ENCODE measurements around the gene PAK2.
"Not testable (repeated sequence)": the region's sequence is repeated elsewhere in the genome, so short reads cannot be mapped to it uniquely, and the experiment has no call there.

The PAK2 gene

GRCh38 chr3:196788528-196788927 is 48.9 kb downstream of the PAK2 start:
- DNase-seq, result no peak

DNA sequence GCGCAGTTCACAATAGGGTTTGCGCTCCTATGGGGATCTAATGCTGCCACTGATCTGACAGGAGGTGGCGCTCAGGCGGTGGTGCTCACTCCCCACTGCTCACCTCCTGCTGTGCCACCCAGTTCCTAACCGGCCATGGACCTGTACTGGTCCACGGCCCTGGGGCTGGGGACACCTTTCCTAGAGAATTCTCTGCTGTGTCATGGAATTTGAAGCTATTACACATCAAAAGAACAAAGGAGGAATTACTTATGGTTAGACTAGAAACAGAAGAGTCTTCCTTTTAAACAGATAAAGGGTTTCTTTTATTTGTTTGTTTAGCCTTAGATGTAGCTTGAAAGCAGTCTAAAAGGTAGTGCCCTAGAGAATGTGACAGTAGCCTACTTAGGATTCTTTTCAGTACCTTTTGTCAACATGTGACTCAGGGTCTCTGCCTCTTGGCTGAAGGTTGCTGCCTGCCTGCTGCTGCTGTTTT is 50.3 kb downstream of the PAK2 start:
- no peak for DNase-seq

DNA sequence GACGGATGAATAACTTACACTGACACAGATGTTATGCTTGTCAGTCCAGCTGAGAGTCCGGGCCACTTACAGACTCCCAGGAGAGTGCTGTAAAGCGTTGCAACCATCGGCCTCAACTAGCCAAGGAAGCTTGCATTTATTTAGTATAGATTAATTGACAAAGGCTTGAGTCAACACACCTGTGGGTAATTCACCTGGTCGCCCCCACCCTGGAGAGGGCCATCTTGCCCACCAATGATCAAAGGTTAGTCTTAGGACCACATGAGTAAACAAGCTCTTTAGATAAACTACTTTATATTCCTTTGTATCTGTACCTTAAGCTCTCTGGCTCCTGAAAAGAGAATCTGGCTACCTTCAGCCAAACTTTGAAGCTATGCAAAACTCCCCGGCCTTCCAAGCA is 51.0 kb downstream of the PAK2 start:
- DNase-seq, result no peak

- DNase-seq, result no peak
Measured at GRCh38 chr3:196792771-196793170, 53.1 kb downstream of the PAK2 start.

- no peak for DNase-seq
Measured at GRCh38 chr3:196793246-196793645, 53.6 kb downstream of the PAK2 start.

GRCh38 chr3:196794467-196794866 is 54.8 kb downstream of the PAK2 start:
- DNase-seq, result no peak

- no peak for DNase-seq
Measured at GRCh38 chr3:196796317-196796716, 56.7 kb downstream of the PAK2 start.

DNA sequence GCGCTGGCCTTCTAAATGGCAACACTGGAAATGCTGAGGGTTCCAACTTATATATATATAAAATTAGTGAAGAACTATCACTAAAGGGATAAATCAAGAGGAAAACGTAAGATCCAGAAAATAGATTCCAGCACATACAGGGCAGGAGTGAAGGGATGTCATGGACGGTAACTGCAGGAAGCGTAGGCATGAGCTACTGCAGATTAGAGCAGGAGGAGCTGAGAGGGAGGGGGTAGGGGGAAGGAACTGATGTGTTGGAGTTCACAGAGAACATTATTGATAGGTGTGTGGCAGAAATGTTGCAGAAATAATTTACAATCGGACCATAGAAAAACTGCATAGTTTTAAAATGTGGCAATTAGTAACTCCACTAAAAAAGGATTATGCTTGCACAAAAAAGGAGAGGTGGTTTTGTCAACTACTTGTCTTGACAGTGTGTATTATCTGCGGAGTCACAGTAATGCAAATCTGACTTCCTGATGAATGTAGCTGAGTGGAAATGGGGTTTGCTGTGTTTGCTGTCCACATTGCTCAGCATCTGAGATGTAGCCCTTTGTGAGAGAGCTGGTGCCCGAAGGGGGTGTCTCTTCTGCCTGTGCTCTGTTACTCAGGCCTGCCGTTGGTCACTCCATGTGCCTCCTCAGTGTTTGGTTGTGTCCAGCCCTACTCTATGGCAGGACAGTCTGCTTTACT is 61.2 kb downstream of the PAK2 start:
- no peak for DNase-seq

- no peak for DNase-seq
Measured at GRCh38 chr3:196803891-196804468, 64.3 kb downstream of the PAK2 start.

DNA sequence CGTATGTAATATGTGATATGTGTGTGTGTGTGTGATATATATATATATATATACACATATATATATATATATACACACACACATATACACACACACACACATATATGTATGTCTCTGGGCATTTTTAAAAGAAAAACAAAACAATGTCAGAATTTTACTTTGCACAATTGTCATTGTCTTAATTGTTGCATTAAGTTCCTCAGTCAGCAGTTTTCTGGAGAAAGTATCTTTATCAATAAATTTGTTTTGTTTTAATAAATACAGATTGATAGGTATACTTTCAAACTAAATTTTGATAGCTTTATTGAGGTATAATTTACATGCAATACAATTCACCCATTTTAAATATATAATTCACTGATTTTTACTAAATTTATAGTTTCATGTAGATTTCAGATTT is 65.1 kb downstream of the PAK2 start:
- DNase-seq, result no peak

GRCh38 chr3:196810963-196811581 is 71.4 kb downstream of the PAK2 start:
- no peak for DNase-seq

- DNase-seq, result no peak
Measured at GRCh38 chr3:196812853-196813252, 73.2 kb downstream of the PAK2 start.

- no peak for DNase-seq
Measured at GRCh38 chr3:196813903-196814302, 74.2 kb downstream of the PAK2 start.

DNA sequence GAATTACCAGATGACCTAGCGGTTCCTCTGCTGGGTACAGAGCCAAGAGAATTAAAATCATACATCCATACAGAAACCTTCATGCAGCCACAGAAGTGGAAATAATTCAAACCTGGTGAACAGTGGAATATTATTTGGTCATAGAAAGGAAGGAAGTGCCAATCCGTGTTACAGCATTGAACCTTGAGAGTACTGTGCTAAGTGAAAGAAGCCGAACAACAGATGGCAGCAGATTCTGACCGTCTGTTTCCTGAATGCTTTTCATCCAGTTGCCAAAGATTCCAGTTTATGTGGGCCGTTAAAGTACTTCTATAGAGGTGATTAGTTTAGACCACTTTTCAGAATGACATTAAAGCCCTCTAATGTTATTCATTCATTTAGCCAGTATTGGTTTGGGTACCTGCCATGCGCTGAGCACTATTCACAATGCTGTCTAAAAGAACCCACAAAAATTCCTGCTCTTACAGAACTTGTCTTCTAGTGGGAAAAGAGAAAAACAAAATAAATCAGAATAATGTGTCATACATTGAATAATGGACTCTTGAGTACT is 82.2 kb downstream of the PAK2 start:
- DNase-seq, result no peak

DNA sequence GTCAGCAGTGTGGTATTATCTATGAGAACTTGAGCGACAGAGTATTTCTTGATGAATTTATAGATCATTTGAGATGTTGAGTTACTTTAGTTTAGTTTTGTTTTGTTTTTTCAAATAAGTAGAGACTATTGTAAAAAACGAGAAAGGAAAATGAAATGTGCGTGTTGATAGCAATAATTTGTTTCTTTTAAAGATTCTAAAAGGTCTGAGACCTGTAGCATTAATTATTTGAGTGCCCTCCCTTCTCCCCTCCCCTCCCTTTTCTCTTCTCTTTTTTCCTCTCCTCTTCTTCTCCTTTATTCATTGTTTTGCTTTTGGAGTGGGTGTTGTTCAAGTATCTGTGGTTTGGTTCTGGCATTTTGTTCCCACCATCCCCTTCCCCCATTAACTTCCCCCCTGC is 90.0 kb downstream of the PAK2 start:
- not testable (repeated sequence) for DNase-seq

- no peak for DNase-seq
Measured at GRCh38 chr3:196835086-196835485, 95.4 kb downstream of the PAK2 start.

DNA sequence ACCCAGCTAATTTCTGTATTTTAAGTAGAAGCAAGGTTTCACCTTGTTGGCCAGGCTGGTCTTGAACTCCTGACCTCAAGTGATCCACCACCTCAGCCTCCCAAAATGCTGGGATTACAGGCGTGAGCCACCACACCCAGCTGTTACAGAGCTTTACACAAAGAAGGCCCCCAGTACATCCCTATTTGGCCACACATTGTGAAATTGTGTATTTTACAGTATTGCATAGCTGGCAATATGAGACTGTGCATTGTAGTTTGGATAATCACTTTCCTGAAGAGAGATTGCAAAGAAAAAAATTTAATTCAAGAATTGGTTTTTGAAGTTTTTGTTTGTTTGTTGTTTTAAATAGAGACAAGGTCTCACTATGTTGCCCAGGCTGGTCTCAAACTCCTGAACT is 97.0 kb downstream of the PAK2 start:
- not testable (repeated sequence) for DNase-seq

GRCh38 chr3:196837819-196838420 is 98.3 kb downstream of the PAK2 start:
- DNase-seq, result peak; percentile 51

DNA sequence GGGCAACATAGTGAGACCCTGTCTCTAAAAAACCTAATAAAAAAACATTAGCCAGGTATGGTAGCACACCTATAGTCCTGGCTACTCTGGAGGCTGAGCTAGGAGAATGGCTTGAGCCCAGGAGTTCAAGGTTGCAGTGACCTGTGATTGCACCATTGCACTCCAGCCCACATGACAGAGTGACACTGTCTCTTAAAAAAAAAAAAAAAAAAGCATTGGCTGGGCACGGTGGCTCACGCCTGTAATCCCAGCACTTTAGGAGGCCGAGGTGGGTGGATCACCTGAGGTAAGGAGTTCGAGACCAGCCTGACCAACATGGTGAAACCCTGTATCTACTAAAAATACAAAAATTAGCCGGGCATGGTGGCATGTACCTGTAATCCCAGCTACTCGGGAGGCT is 99.7 kb downstream of the PAK2 start:
- DNase-seq, result not testable (repeated sequence)

- no peak for DNase-seq
Measured at GRCh38 chr3:196842567-196843434, 103.1 kb downstream of the PAK2 start.

- DNase-seq, result no peak
Measured at GRCh38 chr3:196843435-196844110, 103.9 kb downstream of the PAK2 start.
